ENCODE measurements around the gene TTBK2. TPM values are rescaled to one million over a fixed set of nuclear protein-coding genes. Genes with fewer than 3 reads are reported as not detected.

Gene TTBK2
- total and polyA plus RNA-seq, 12 donors: 3.8 to 46.6 (median 16.7) TPM

- intact Hi-C loops (cut with DNase I): no loop called here
- no peaks in the 10 kb centered on the region for H3K9me3 ChIP-seq (replicated peaks in 1 of 3)
- TF ChIP-seq POLR2A (IDR thresholded peaks at IDR 0.05): no peak
- no peak for TF ChIP-seq CTCF (IDR thresholded peaks at IDR 0.05)
- no peaks in the 10 kb centered on the region for H3K4me1 ChIP-seq (replicated peaks in 1 of 2)
- no peak overlapping the region for H3K4me3 ChIP-seq
- no peak for DNase-seq
- 80 to 88% (median 83%) methylated on average over 2 of the region's 2 CpGs for WGBS, 4 donors
- H3K36me3 ChIP-seq (replicated peaks in 1 of 2): no peaks in the 10 kb centered on the region
- no peaks in the 10 kb centered on the region for H3K27me3 ChIP-seq
- no peak overlapping the region for H3K27ac ChIP-seq
Observed at GRCh38 chr15:42707068-42707467, 213.5 kb downstream of the TTBK2 start.

- peak in 1 of 7 donors; percentile 25 for DNase-seq
- Histone ChIP-seq H3K9me3 (replicated peaks in 1 of 3) (no peaks in the 10 kb centered on the region), H3K27me3 (no peaks in the 10 kb centered on the region), H3K4me1 (replicated peaks in 1 of 2) (no peaks in the 10 kb centered on the region), H3K27ac (no peak overlapping the region), H3K4me3 (no peak overlapping the region), H3K36me3 (replicated peaks in 1 of 2) (no peaks in the 10 kb centered on the region)
- intact Hi-C loops (cut with DNase I): no loop called here
- WGBS, 4 donors: 92 to 98% (median 96%) methylated on average over 5 of the region's 5 CpGs
- TF ChIP-seq CTCF (IDR thresholded peaks at IDR 0.05): no peak
- TF ChIP-seq POLR2A (IDR thresholded peaks at IDR 0.05): no peak
Observed at GRCh38 chr15:42705336-42705735, 215.2 kb downstream of the TTBK2 start.

GRCh38 chr15:42704492-42704926 is 216.1 kb downstream of the TTBK2 start:
- DNase-seq: peak; percentile 69 to 89 (median 73)
- Histone ChIP-seq H3K4me3 (no peak overlapping the region), H3K27ac (no peak overlapping the region), H3K4me1 (replicated peaks in 1 of 2) (no peaks in the 10 kb centered on the region), H3K36me3 (replicated peaks in 1 of 2) (no peaks in the 10 kb centered on the region), H3K27me3 (no peaks in the 10 kb centered on the region), H3K9me3 (replicated peaks in 1 of 3) (no peaks in the 10 kb centered on the region)
- intact Hi-C loops (cut with DNase I): loop anchor here in 1 of 2 donors (5.0 kb wide), 1 partner anchor 223 kb away; no protein-coding TSS in a partner anchor
- 25 to 56% (median 32%) methylated on average over 2 to 4 of the region's 4 CpGs for WGBS, 4 donors
- TF ChIP-seq POLR2A (IDR thresholded peaks at IDR 0.05): no peak
- peak; percentile 54 to 86 (median 80) for TF ChIP-seq CTCF (IDR thresholded peaks at IDR 0.05)

GRCh38 chr15:42696626-42697025 is 224.0 kb downstream of the TTBK2 start:
- intact Hi-C loops (cut with DNase I): no loop called here
- no peaks in the 10 kb centered on the region for H3K36me3 ChIP-seq (replicated peaks in 1 of 2)

More at GRCh38 chr15:42696626-42697025, 224.0 kb downstream of the TTBK2 start:
- DNase-seq: peak in 1 of 7 donors; percentile 3
- TF ChIP-seq POLR2A (IDR thresholded peaks at IDR 0.05) (no peak), CTCF (IDR thresholded peaks at IDR 0.05) (no peak)
- H3K4me1 ChIP-seq (replicated peaks in 1 of 2): no peaks in the 10 kb centered on the region
- 87 to 93% (median 91%) methylated on average over 5 of the region's 5 CpGs for WGBS, 4 donors
- H3K27me3 ChIP-seq: no peaks in the 10 kb centered on the region
- H3K27ac ChIP-seq: no peak overlapping the region
- H3K9me3 ChIP-seq (replicated peaks in 1 of 3): no peaks in the 10 kb centered on the region
- H3K4me3 ChIP-seq: no peak overlapping the region

Measured in adrenal gland (tissue), 12 donors.